ENCODE results near the gene SMIM17. TPM values are rescaled to one million over a fixed set of nuclear protein-coding genes. Genes with fewer than 3 reads are reported as not detected.

The SMIM17 gene
- total RNA-seq, 2 experiments from 2014 or later = not detected

- Mint-ChIP-seq H3K36me3 (ENCODE audit: low read depth) (peaks cover 86% of the 10 kb centered on the region), H3K4me3 (no peak overlapping the region), H3K27me3 (no peaks in the 10 kb centered on the region), H3K27ac (no peak overlapping the region), H3K4me1 (ENCODE audit: low read depth) (peaks cover 19% of the 10 kb centered on the region), H3K9me3 (peaks cover 14% of the 10 kb centered on the region)
- ChIA-PET POLR2A (no interaction called here), CTCF (no interaction called here)
- no peak for ATAC-seq (ENCODE audit: poor library complexity)
- no peak for DNase-seq
- TF ChIP-seq CTCF (IDR thresholded peaks at IDR 0.05) = no peak
- intact Hi-C loops (cut with DNase I, micrococcal nuclease) = no loop called here
- peaks cover 32% of the 10 kb centered on the region for H3K36me3 ChIP-seq (ENCODE audit: insufficient read depth, low read length)
- no peak overlapping the region for H3K27ac ChIP-seq (ENCODE audit: low read depth in 1 of 2, low read length in 2 of 2)
- peaks cover 42 to 71% of the 10 kb centered on the region in 2 experiments for H3K9me3 ChIP-seq (ENCODE audit: control insufficient read depth in 1 of 2, insufficient read depth in 1 of 2, low read length in 2 of 2)
- no peaks in the 10 kb centered on the region for H3K4me1 ChIP-seq (ENCODE audit: insufficient read depth, low read length)
- no peak overlapping the region for H3K4me3 ChIP-seq (ENCODE audit: low read length)
- H3K27me3 ChIP-seq (ENCODE audit: control insufficient read depth in 1 of 2, insufficient read depth in 2 of 2, low read length in 2 of 2) = no peaks in the 10 kb centered on the region
Observed at GRCh38 chr19:56601375-56601774, 41.6 kb upstream of the SMIM17 start.

DNA sequence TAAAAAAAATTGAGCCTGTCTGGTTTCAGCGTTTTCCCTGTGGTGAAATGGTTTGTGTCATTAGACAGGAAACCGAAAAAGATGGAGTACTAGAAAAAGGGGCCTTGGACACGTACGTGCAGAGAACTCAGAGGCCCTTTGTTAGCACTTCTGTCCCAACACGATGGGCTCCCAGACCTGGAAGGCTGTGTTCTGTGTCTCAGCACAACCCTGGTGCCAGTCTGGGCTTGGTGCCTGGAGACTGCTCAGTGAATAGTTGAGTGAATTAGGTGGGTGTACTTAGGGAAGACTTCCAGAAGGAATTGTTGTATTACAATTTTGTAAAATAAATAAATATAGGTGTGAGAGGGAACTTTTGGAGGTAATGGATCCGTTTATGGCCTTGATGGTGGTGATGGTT, 39.1 kb upstream of the SMIM17 start:
- Mint-ChIP-seq H3K4me3 (no peak overlapping the region), H3K27ac (no peak overlapping the region), H3K36me3 (ENCODE audit: low read depth) (peaks cover 92% of the 10 kb centered on the region), H3K27me3 (no peaks in the 10 kb centered on the region), H3K4me1 (ENCODE audit: low read depth) (peaks cover 11% of the 10 kb centered on the region), H3K9me3 (peaks cover 16% of the 10 kb centered on the region)
- no peak for ATAC-seq (ENCODE audit: poor library complexity)
- intact Hi-C loops (cut with DNase I, micrococcal nuclease) = no loop called here
- DNase-seq = no peak
- no peak overlapping the region for H3K4me3 ChIP-seq (ENCODE audit: low read length)
- H3K36me3 ChIP-seq (ENCODE audit: insufficient read depth, low read length) = peaks cover 32% of the 10 kb centered on the region
- POLR2A ChIA-PET = no interaction called here
- H3K27me3 ChIP-seq (ENCODE audit: control insufficient read depth in 1 of 2, insufficient read depth in 2 of 2, low read length in 2 of 2) = no peaks in the 10 kb centered on the region
- TF ChIP-seq CTCF (IDR thresholded peaks at IDR 0.05) = no peak
- no peaks in the 10 kb centered on the region for H3K4me1 ChIP-seq (ENCODE audit: insufficient read depth, low read length)
- no peak overlapping the region for H3K27ac ChIP-seq (ENCODE audit: low read depth in 1 of 2, low read length in 2 of 2)
- CTCF ChIA-PET = no interaction called here
- H3K9me3 ChIP-seq (ENCODE audit: control insufficient read depth in 1 of 2, insufficient read depth in 1 of 2, low read length in 2 of 2) = peaks cover 48 to 87% of the 10 kb centered on the region in 2 experiments

GRCh38 chr19:56608274-56608964, 34.5 kb upstream of the SMIM17 start:
- Histone ChIP-seq H3K4me1 (ENCODE audit: insufficient read depth, low read length) (no peaks in the 10 kb centered on the region), H3K27ac (ENCODE audit: low read depth in 1 of 2, low read length in 2 of 2) (no peak overlapping the region), H3K36me3 (ENCODE audit: insufficient read depth, low read length) (peaks cover 14% of the 10 kb centered on the region), H3K4me3 (ENCODE audit: low read length) (no peak overlapping the region), H3K9me3 (ENCODE audit: control insufficient read depth in 1 of 2, insufficient read depth in 1 of 2, low read length in 2 of 2) (peaks cover 52 to 99% of the 10 kb centered on the region in 2 experiments), H3K27me3 (ENCODE audit: control insufficient read depth in 1 of 2, insufficient read depth in 2 of 2, low read length in 2 of 2) (no peaks in the 10 kb centered on the region)
- no peak for TF ChIP-seq CTCF (IDR thresholded peaks at IDR 0.05)
- DNase-seq (no peak), ATAC-seq (ENCODE audit: poor library complexity) (no peak)
- ChIA-PET POLR2A (no interaction called here), CTCF (no interaction called here)
- H3K36me3 Mint-ChIP-seq (ENCODE audit: low read depth) = peaks cover 98% of the 10 kb centered on the region
- H3K27me3 Mint-ChIP-seq = no peaks in the 10 kb centered on the region
- no peaks in the 10 kb centered on the region for H3K4me1 Mint-ChIP-seq (ENCODE audit: low read depth)
- no peak overlapping the region for H3K27ac Mint-ChIP-seq
- H3K4me3 Mint-ChIP-seq = no peak overlapping the region
- H3K9me3 Mint-ChIP-seq = peaks cover 28% of the 10 kb centered on the region
- intact Hi-C loops (cut with DNase I, micrococcal nuclease) = no loop called here
